ENCODE measurements around the gene ZNF441.

DNA sequence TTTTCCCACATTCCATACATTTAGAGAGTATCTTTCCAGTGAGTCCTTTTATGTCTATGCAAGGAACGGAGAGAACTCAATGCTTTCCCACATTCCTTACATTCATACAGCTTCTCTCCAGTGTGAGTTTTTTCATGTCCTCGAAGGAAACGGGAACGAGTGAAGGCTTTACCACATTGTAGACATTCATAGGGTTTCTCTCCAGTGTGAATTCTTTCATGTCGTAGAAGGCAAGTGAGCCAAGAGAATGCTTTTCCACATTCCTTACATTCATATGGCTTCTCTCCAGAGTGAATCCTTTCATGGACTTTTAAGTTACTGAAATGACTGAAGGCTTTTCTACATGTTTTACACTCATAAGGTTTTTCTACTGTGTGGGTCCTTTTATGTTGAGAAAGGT, 45.1 kb upstream of the ZNF441 start:
- TF ChIP-seq, protein P1, sequence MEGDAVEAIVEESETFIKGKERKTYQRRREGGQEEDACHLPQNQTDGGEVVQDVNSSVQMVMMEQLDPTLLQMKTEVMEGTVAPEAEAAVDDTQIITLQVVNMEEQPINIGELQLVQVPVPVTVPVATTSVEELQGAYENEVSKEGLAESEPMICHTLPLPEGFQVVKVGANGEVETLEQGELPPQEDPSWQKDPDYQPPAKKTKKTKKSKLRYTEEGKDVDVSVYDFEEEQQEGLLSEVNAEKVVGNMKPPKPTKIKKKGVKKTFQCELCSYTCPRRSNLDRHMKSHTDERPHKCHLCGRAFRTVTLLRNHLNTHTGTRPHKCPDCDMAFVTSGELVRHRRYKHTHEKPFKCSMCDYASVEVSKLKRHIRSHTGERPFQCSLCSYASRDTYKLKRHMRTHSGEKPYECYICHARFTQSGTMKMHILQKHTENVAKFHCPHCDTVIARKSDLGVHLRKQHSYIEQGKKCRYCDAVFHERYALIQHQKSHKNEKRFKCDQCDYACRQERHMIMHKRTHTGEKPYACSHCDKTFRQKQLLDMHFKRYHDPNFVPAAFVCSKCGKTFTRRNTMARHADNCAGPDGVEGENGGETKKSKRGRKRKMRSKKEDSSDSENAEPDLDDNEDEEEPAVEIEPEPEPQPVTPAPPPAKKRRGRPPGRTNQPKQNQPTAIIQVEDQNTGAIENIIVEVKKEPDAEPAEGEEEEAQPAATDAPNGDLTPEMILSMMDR (IDR thresholded peaks at IDR 0.05), result no peak
- TF ChIP-seq POLR2A (IDR thresholded peaks at IDR 0.05) (no peak), POLR2AphosphoS5 (IDR thresholded peaks at IDR 0.05) (no peak)
